PFSK-1 (cell line): Measurements from ENCODE around the gene QRFPR.

Experiments
- FOXP2 ChIP-seq: optimal IDR thresholded peaks from 2 replicates; pipeline ENCODE3; 2011; ENCODE audit warnings: borderline replicate concordance, control low read depth, inconsistent platforms; ENCODE audit not compliant: insufficient read depth; ENCODE audit errors: extremely low read length, extremely low read depth
- POLR2AphosphoS5 ChIP-seq: IDR thresholded peaks from 2 replicates; pipeline ENCODE4 v1.6.1; 2012; ENCODE audit warnings: low read depth, mild to moderate bottlenecking, control low read depth, low read length, moderate library complexity
- SIN3A ChIP-seq: IDR thresholded peaks from 2 replicates; pipeline ENCODE4 v1.6.1; 2012; ENCODE audit warnings: mild to moderate bottlenecking, low read length, moderate library complexity, borderline replicate concordance; ENCODE audit not compliant: insufficient read depth
- TAF1 ChIP-seq: IDR thresholded peaks from 2 replicates; pipeline ENCODE4 v1.6.1; 2012; ENCODE audit warnings: low read length, control low read depth, borderline replicate concordance; ENCODE audit not compliant: insufficient read depth
- TF ChIP-seq, protein P1 (sequence below), 2 experiments: IDR thresholded peaks; 2 replicates each; pipeline versions ENCODE4 v1.6.1 to v1.8.0; 2011 to 2012; ENCODE audit warnings: low read depth in 2 of 2, low read length in 2 of 2, control low read depth in 1 of 2, inconsistent platforms in 1 of 2, mild to moderate bottlenecking in 1 of 2, moderate library complexity in 1 of 2; ENCODE audit not compliant: insufficient read depth in 1 of 2

The QRFPR gene

GRCh38 chr4:121306931-121307330 is 73.9 kb downstream of the QRFPR start:
- TF ChIP-seq FOXP2 (no peak), SIN3A (no peak), POLR2AphosphoS5 (no peak), TAF1 (no peak)
- TF ChIP-seq, protein P1, sequence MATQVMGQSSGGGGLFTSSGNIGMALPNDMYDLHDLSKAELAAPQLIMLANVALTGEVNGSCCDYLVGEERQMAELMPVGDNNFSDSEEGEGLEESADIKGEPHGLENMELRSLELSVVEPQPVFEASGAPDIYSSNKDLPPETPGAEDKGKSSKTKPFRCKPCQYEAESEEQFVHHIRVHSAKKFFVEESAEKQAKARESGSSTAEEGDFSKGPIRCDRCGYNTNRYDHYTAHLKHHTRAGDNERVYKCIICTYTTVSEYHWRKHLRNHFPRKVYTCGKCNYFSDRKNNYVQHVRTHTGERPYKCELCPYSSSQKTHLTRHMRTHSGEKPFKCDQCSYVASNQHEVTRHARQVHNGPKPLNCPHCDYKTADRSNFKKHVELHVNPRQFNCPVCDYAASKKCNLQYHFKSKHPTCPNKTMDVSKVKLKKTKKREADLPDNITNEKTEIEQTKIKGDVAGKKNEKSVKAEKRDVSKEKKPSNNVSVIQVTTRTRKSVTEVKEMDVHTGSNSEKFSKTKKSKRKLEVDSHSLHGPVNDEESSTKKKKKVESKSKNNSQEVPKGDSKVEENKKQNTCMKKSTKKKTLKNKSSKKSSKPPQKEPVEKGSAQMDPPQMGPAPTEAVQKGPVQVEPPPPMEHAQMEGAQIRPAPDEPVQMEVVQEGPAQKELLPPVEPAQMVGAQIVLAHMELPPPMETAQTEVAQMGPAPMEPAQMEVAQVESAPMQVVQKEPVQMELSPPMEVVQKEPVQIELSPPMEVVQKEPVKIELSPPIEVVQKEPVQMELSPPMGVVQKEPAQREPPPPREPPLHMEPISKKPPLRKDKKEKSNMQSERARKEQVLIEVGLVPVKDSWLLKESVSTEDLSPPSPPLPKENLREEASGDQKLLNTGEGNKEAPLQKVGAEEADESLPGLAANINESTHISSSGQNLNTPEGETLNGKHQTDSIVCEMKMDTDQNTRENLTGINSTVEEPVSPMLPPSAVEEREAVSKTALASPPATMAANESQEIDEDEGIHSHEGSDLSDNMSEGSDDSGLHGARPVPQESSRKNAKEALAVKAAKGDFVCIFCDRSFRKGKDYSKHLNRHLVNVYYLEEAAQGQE (IDR thresholded peaks at IDR 0.05; ENCODE audit: insufficient read depth in 1 of 2, low read depth in 2 of 2, low read length in 2 of 2): no peak

DNA sequence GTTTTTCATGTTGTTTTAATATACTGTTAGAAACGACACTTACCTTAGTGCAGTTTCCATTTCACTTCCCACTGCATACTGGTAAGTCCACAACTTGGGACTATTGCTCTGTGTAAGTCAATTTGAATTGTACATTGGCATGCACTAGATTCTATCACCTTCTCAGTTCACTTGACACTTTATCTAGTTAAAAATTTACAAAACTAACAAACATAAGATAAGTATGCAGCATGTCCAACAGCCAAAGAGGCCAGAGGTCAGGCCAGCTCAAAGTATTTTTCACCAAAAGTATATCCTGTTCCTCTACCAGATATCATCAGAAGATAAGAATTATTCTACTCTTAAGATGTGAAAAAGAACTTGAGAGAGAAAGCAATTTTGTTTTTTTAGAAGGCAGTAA is 75.9 kb downstream of the QRFPR start:
- TF ChIP-seq SIN3A: no peak
- TF ChIP-seq TAF1: no peak
- no peak for TF ChIP-seq FOXP2
- TF ChIP-seq POLR2AphosphoS5: no peak
- TF ChIP-seq, protein P1 (IDR thresholded peaks at IDR 0.05; ENCODE audit: insufficient read depth in 1 of 2, low read depth in 2 of 2, low read length in 2 of 2): no peak

DNA sequence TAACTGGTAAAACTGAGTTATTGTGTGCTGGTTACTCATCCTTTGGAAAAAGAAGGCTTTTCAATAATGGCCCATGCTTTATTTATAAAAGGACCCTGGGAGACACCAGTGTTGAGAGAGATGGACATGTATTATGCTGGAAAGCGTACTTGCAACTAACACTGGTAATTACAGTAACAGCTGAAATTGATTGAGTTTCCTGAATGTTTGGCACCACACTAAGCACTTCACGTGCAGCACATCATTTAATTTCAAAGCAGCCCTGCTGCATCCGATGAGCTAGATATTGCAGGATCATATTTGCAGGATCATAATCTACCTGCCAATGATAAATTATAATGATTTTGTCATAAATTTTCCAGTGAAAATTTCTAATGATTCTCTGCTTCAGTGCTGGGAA is 81.5 kb downstream of the QRFPR start:
- TF ChIP-seq SIN3A (no peak), FOXP2 (no peak), POLR2AphosphoS5 (no peak), TAF1 (no peak)
- TF ChIP-seq, protein P1 (IDR thresholded peaks at IDR 0.05; ENCODE audit: insufficient read depth in 1 of 2, low read depth in 2 of 2, low read length in 2 of 2): no peak

DNA sequence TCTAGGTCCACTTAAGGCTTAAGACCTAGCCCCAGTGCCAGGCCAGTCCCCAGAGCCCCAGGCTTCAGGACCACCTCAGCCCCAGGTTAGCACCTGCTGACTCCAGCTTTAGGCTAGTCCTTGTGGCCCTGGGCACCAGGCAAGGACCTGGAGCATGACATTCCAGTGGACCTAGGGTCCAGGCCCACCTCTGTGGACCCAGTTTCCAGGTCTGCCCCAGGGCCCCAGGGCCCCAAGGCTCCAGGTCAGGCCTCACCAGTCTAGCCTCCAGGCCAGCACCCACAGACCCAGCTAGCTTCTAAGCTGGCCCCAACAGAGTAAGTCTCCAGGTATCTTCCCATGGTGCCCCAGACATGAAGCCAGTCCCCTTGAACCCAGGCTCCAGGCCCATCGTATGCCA is 97.5 kb downstream of the QRFPR start:
- TF ChIP-seq, protein P1 (IDR thresholded peaks at IDR 0.05; ENCODE audit: insufficient read depth in 1 of 2, low read depth in 2 of 2, low read length in 2 of 2): no peak
- TF ChIP-seq FOXP2 (no peak), SIN3A (no peak), TAF1 (no peak), POLR2AphosphoS5 (no peak)

GRCh38 chr4:121280425-121280824 is 100.4 kb downstream of the QRFPR start:
- TF ChIP-seq, protein P1 (IDR thresholded peaks at IDR 0.05; ENCODE audit: insufficient read depth in 1 of 2, low read depth in 2 of 2, low read length in 2 of 2): no peak
- no peak for TF ChIP-seq TAF1
- no peak for TF ChIP-seq POLR2AphosphoS5
- no peak for TF ChIP-seq FOXP2
- TF ChIP-seq SIN3A: no peak
